Neural progenitor cell (in vitro differentiated cells): ENCODE measurements around the gene CACNA1B. TPM values are rescaled to one million over a fixed set of nuclear protein-coding genes. Genes with fewer than 3 reads are reported as not detected.

Experiments used
- DNase-seq: peaks from one replicate; pipeline ENCODE4 v3.0.0-alpha.2; 2016; ENCODE audit warnings: low spot score
- H2AFZ ChIP-seq: fragments of 200-600 bp; sonication (generic); replicated peaks from 2 replicates; pipeline ENCODE4 v1.6.1; 2016; ENCODE audit warnings: antibody characterized with exemption
- H3F3A ChIP-seq: fragments of 200-600 bp; sonication (generic); 2 replicates; pipeline ENCODE4 v1.6.1; 2016; ENCODE audit warnings: antibody characterized with exemption, low read depth
- H3K27ac ChIP-seq: fragments of 200-600 bp; sonication (generic); 2 replicates; pipeline ENCODE4 v1.5.1; 2016; ENCODE audit warnings: mild to moderate bottlenecking
- H3K27me3 ChIP-seq: fragments of 200-600 bp; sonication (generic); 2 replicates; pipeline ENCODE4 v1.6.1; 2016; ENCODE audit warnings: mild to moderate bottlenecking, moderate library complexity
- H3K36me3 ChIP-seq: fragments of 200-600 bp; sonication (generic); 2 replicates; pipeline ENCODE4 v1.5.1; 2016
- H3K4me1 ChIP-seq: fragments of 200-600 bp; sonication (generic); 2 replicates; pipeline ENCODE4 v1.6.1; 2016; ENCODE audit warnings: mixed run types
- H3K4me2 ChIP-seq: fragments of 200-600 bp; sonication (generic); 2 replicates; pipeline ENCODE4 v1.6.1; 2016
- H3K4me3 ChIP-seq: fragments of 200-600 bp; sonication (generic); 2 replicates; pipeline ENCODE4 v1.5.1; 2016
- H3K79me2 ChIP-seq: fragments of 200-600 bp; sonication (generic); 2 replicates; pipeline ENCODE4 v1.6.1; 2016; ENCODE audit warnings: low read depth
- H3K9ac ChIP-seq: fragments of 200-600 bp; sonication (generic); 2 replicates; pipeline ENCODE4 v1.6.1; 2016
- H3K9me3 ChIP-seq: fragments of 200-600 bp; sonication (generic); 2 replicates; pipeline ENCODE4 v1.5.1; 2016; ENCODE audit warnings: low read depth
- H4K20me1 ChIP-seq: fragments of 200-600 bp; sonication (generic); 2 replicates; pipeline ENCODE4 v1.6.1; 2016; ENCODE audit warnings: low read depth
- H3K27ac Mint-ChIP-seq: 3 replicates; pipeline ENCODE4 v1.8.0; 2021; ENCODE audit warnings: mixed read lengths
- H3K27me3 Mint-ChIP-seq: 2 replicates; pipeline ENCODE4 v1.8.0; 2022; ENCODE audit warnings: low read depth, mild to moderate bottlenecking, inconsistent platforms, moderate library complexity, mixed read lengths; ENCODE audit not compliant: insufficient read depth
- H3K36me3 Mint-ChIP-seq: 3 replicates; pipeline ENCODE4 v1.8.0; 2021; ENCODE audit warnings: mixed read lengths
- H3K4me1 Mint-ChIP-seq: 3 replicates; pipeline ENCODE4 v1.8.0; 2021; ENCODE audit warnings: mixed read lengths
- H3K4me3 Mint-ChIP-seq: 3 replicates; pipeline ENCODE4 v1.8.0; 2021; ENCODE audit warnings: mild to moderate bottlenecking, moderate library complexity, mixed read lengths
- H3K9me3 Mint-ChIP-seq: 3 replicates; pipeline ENCODE4 v1.8.0; 2020; ENCODE audit warnings: mixed read lengths
- EZH2 ChIP-seq: fragments of 200-600 bp; sonication (generic); IDR thresholded peaks from 2 replicates; pipeline ENCODE4 v1.6.1; 2017; ENCODE audit warnings: antibody characterized with exemption, mild to moderate bottlenecking, moderate library complexity
- EZH2phosphoT487 ChIP-seq: fragments of 200-600 bp; sonication (generic); IDR thresholded peaks from 2 replicates; pipeline ENCODE4 v1.6.1; 2017; ENCODE audit warnings: antibody characterized with exemption
- total RNA-seq: library from RNA; depleted of rRNA; stranded (reverse); fragments of >200 nt; gene quantifications from 2 replicates; pipeline ENCODE4 v1.2.3, GENCODE V29; 2015; ENCODE audit warnings: low replicate concordance
- TF ChIP-seq, protein P1 (sequence below): fragments of 200-600 bp; sonication (generic); IDR thresholded peaks from 2 replicates; pipeline ENCODE4 v1.5.1; 2017; ENCODE audit warnings: antibody characterized with exemption, mild to moderate bottlenecking

Gene CACNA1B
- total RNA-seq, 1 donor from 2014 or later = 0.30 TPM

DNA sequence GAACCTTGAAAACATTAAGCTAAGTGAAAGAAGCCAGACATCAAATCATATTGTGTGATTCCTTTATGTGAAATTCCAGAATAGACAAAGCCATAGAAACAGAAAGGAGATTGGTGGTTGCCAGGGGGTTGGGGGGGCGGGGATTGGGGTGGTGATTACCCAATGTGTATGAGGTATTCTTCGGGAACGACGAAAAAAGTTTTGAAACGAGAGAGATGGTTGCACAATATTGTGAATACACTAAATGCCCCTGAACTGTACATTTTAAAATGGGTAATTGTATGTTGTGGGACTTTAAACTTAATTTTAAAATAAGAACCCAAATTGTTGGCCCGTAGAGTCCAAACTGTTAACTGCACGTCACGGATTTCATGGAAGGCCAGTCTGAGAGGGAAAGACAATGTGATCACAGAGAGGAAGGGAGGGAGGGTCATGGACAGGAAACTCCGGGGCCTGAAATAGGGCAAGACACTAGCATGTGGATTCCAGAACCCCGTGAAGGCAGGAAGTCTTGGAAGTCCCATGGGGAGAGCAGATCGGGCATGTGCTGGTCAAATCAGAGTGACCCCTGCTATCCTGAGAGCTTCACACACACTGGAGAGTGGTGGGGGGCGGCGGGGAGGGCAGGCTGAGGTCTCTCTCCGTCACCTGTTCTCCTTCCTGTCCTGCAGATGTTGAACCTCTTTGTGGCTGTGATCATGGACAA is 218.4 kb downstream of the CACNA1B start:
- Histone ChIP-seq H4K20me1 (no peaks in the 10 kb centered on the region), H3K36me3 (no peaks in the 10 kb centered on the region), H3K4me2 (no peak overlapping the region), H3K9ac (no peak overlapping the region), H3K9me3 (no peaks in the 10 kb centered on the region), H2AFZ (no peak overlapping the region), H3K79me2 (no peaks in the 10 kb centered on the region), H3F3A (no peaks in the 10 kb centered on the region), H3K27ac (no peak overlapping the region), H3K4me1 (no peaks in the 10 kb centered on the region), H3K4me3 (no peak overlapping the region), H3K27me3 (no peaks in the 10 kb centered on the region)
- no peaks in the 10 kb centered on the region for H3K36me3 Mint-ChIP-seq
- H3K27ac Mint-ChIP-seq = no peak overlapping the region
- H3K27me3 Mint-ChIP-seq = peaks cover 9% of the 10 kb centered on the region
- DNase-seq = no peak
- no peak for TF ChIP-seq EZH2
- TF ChIP-seq, protein P1, sequence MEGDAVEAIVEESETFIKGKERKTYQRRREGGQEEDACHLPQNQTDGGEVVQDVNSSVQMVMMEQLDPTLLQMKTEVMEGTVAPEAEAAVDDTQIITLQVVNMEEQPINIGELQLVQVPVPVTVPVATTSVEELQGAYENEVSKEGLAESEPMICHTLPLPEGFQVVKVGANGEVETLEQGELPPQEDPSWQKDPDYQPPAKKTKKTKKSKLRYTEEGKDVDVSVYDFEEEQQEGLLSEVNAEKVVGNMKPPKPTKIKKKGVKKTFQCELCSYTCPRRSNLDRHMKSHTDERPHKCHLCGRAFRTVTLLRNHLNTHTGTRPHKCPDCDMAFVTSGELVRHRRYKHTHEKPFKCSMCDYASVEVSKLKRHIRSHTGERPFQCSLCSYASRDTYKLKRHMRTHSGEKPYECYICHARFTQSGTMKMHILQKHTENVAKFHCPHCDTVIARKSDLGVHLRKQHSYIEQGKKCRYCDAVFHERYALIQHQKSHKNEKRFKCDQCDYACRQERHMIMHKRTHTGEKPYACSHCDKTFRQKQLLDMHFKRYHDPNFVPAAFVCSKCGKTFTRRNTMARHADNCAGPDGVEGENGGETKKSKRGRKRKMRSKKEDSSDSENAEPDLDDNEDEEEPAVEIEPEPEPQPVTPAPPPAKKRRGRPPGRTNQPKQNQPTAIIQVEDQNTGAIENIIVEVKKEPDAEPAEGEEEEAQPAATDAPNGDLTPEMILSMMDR = no peak
- no peak for TF ChIP-seq EZH2phosphoT487
- H3K4me1 Mint-ChIP-seq = peaks cover 5% of the 10 kb centered on the region
- H3K4me3 Mint-ChIP-seq = no peak overlapping the region
- H3K9me3 Mint-ChIP-seq = peaks cover 12% of the 10 kb centered on the region

DNA sequence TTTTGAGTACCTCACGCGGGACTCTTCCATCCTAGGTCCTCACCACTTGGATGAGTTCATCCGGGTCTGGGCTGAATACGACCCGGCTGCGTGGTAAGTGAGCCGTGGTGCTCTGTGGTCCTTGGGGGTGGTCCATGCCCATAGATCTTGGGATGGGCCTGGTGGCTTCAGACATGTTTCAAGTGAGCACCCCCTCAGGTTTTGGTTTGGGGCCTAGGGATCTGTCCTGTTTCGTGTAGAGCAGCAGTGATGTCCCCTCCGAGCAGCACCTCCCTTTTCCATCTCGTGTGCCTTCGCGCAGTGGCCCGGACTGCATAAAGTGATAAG is 218.9 kb downstream of the CACNA1B start:
- Mint-ChIP-seq H3K9me3 (peaks cover 9% of the 10 kb centered on the region), H3K4me1 (peaks cover 5% of the 10 kb centered on the region), H3K4me3 (no peak overlapping the region), H3K27me3 (peaks cover 9% of the 10 kb centered on the region), H3K36me3 (no peaks in the 10 kb centered on the region), H3K27ac (no peak overlapping the region)
- DNase-seq = no peak
- Histone ChIP-seq H3K4me3 (no peak overlapping the region), H3K27me3 (no peaks in the 10 kb centered on the region), H3K4me1 (no peaks in the 10 kb centered on the region), H3K4me2 (no peak overlapping the region), H3K9me3 (no peaks in the 10 kb centered on the region), H2AFZ (no peak overlapping the region), H3K9ac (no peak overlapping the region), H3K36me3 (no peaks in the 10 kb centered on the region), H4K20me1 (no peaks in the 10 kb centered on the region), H3K79me2 (no peaks in the 10 kb centered on the region), H3F3A (no peaks in the 10 kb centered on the region), H3K27ac (no peak overlapping the region)
- TF ChIP-seq EZH2 (no peak), EZH2phosphoT487 (no peak)
- TF ChIP-seq, protein P1 = no peak

DNA sequence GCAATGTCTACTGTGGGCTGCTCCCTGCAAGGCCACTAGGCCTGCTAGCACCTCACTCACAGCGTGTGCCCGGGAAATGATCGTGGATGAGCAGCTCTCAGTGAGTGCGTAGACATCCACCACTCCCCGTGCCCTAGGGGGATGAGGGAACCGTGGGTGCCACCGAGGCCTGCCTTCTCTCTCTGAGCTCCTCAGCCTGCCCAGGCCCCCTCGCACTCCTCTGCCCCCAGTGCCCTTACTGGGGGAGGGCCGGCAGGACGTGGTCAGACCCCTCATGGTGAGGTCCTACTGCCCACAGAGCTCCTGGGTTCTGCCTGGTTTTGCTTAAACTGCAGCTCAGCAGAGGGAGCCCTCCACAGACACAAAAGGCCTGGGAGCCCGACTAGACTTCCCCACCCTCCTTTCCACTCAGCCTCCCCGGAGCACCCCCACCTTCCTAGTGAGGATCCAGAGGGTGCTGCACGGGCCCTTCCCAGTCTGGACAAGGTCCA is 220.0 kb downstream of the CACNA1B start:
- H3F3A ChIP-seq = no peaks in the 10 kb centered on the region
- peaks cover 9% of the 10 kb centered on the region for H3K9me3 Mint-ChIP-seq
- TF ChIP-seq EZH2 (no peak), EZH2phosphoT487 (no peak)
- TF ChIP-seq, protein P1 = no peak
- peaks cover 1% of the 10 kb centered on the region for H3K4me1 ChIP-seq
- no peaks in the 10 kb centered on the region for H4K20me1 ChIP-seq
- H3K9ac ChIP-seq = no peak overlapping the region
- H2AFZ ChIP-seq = no peak overlapping the region
- H3K27me3 Mint-ChIP-seq = peaks cover 9% of the 10 kb centered on the region
- no peaks in the 10 kb centered on the region for H3K36me3 ChIP-seq
- H3K4me3 Mint-ChIP-seq = no peak overlapping the region
- H3K4me1 Mint-ChIP-seq = peaks cover 5% of the 10 kb centered on the region
- DNase-seq = no peak
- H3K27ac ChIP-seq = no peak overlapping the region
- no peaks in the 10 kb centered on the region for H3K79me2 ChIP-seq
- no peaks in the 10 kb centered on the region for H3K9me3 ChIP-seq
- H3K27ac Mint-ChIP-seq = no peak overlapping the region
- no peak overlapping the region for H3K4me3 ChIP-seq
- no peaks in the 10 kb centered on the region for H3K27me3 ChIP-seq
- H3K4me2 ChIP-seq = no peak overlapping the region
- no peaks in the 10 kb centered on the region for H3K36me3 Mint-ChIP-seq
